A549 (cell line): ENCODE results near the gene PCOLCE2.

Source experiments
- CHD4 ChIP-seq: fragments of 200-600 bp; sonication (generic); IDR thresholded peaks from 2 replicates; pipeline ENCODE4 v1.6.1; 2016; ENCODE audit warnings: antibody characterized with exemption, mild to moderate bottlenecking, borderline replicate concordance
- CTCF ChIP-seq: fragments of >200 bp; sonication (Bioruptor Twin); formaldehyde crosslinking; IDR thresholded peaks from 3 replicates; pipeline ENCODE4 v1.5.1; 2016
- KDM1A ChIP-seq: fragments of 200-600 bp; sonication (generic); IDR thresholded peaks from 2 replicates; pipeline ENCODE4 v1.6.1; 2016; ENCODE audit warnings: low read depth, mild to moderate bottlenecking
- MAX ChIP-seq: IDR thresholded peaks from 2 replicates; pipeline ENCODE4 v1.6.1; 2012
- POLR2A ChIP-seq: IDR thresholded peaks from 2 replicates; pipeline ENCODE4 v1.6.1; 2012; ENCODE audit warnings: mild to moderate bottlenecking, low read length
- REST ChIP-seq: fragments of 200-600 bp; sonication (generic); IDR thresholded peaks from 2 replicates; pipeline ENCODE4 v1.6.1; 2016; ENCODE audit warnings: antibody characterized with exemption, mild to moderate bottlenecking, moderate library complexity

GRCh38 chr3:142809259-142809658 is 79.6 kb downstream of the PCOLCE2 start:
- TF ChIP-seq MAX, result no peak
- TF ChIP-seq REST, result no peak
- no peak for TF ChIP-seq CTCF
- no peak for TF ChIP-seq CHD4
- no peak for TF ChIP-seq KDM1A
- no peak for TF ChIP-seq POLR2A
